Activated CD4-positive, CD25-positive, alpha-beta regulatory T cell treated with anti-CD3 and anti-CD28 coated beads, Interleukin-2, amount 50 U/mL, for 72 hours (primary cell): ENCODE results near the gene PDE1A.

Experiments
- DNase-seq: peaks from one replicate; pipeline ENCODE4 v3.0.0; 2021

Gene PDE1A

DNA sequence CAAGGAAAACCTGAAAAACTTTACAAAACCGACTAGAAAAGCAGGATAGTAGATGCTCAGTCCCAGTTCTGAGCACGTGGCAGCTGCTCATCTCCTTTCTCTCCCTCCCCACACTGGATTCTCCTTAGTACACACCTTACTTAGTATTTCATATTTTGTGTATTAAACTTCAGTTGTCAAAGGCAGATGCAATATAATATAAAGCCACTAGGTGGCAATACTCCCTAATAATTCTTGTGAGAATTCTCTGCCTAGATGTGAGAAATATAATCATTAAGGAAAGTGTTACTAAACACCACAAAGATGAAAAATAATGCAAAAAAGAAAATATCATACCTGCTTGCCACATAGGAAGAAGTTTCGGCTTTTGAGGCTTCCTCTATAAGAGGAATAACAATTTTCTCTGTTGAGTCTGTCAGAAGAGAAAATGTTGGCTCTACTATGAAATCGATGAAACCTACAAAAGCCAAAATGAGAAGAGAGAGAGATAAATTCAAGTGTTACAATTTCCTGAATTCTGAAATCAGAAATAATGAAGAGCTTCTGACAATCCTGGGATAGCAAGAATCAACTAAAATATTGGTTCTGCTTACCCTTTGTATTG, 240.6 kb downstream of the PDE1A start:
- no peak for DNase-seq

DNA sequence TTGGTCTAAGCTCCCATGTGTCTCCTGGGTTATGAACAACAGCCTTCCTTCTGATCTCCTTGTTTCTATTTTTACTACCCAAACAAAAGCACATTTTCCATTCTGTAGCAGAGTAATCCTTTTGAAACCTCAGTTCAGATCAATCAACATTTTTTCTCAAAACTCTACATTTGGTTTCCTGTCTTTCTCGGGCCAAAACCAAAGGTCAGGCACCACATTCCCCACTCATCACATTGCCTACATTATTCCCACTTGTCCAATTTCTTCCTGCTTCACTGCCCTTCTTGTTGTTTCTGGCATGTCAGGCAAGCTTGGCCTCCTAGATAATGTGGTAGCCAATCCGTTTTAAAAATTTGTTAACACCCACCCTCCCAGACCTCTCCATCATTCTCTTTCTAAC, 244.4 kb downstream of the PDE1A start:
- DNase-seq, result no peak

DNA sequence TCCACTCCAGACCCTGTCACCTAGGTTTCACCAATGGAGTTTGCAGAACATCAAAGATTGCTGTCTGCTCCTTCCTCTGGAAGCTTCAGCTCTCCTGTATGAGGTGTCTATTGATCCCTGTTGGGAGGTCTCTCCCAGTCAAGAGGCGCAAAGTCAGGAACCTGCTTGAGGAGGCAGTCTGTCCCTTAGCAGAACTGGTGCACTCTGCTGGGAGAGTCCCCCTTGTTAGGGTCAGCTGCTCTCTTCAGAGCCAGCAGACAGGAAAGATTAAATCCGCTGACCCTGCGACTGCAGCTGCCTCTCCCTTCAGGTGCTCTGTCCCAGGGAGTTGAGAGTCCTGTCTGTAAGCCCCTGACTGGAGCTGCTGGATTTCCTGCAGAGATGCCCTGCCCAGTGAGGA, 245.5 kb downstream of the PDE1A start:
- no peak for DNase-seq

DNA sequence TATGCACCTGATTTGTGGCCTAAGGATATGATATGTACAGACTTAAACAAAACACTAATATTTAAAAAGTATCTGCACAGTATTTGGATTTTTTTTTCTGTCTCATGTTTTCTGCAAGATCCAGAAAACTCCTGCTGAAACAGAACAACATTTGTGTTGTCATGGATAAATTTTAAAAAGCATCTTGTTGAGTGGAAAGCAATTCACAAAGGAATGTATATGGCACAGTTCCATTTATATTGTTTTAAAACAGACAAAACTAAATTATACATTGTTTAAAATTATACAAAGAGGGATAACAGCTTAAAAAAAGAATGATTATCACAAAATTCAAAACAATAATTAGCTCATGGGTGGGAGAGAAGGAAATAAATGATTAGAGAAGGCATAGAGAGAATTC, 247.7 kb downstream of the PDE1A start:
- DNase-seq, result no peak

DNA sequence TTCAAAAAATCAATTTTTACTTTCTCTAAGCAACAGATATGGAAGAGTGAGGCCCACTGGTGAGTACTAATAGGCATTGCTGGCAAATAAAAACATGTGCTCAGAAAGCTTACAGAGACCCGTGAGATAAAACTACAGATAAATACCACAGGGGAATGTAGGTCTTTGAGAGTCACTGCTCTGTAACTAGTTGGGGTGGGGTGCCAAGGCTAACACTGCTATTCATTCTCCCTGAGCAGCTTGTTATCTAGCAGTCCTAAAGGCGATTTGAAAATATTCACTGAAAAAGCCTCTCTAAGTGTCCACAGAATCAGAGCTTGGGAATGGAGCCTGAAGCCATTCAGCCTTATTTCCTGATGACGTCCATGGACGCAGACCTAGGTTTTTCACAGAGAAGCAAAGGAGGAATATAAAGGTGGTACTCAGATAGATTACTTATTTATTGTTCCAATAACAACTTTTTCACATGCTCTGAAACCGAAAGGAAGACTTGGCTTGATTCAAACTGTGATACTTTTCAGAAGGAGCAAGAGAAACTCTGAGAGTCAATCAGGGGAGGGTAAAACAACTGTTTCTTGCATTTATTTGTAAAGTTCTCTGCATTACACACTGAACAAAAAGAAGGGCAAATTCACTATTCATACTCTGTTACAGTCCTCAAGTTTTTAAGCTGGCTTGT, 252.8 kb downstream of the PDE1A start:
- DNase-seq, result no peak

DNA sequence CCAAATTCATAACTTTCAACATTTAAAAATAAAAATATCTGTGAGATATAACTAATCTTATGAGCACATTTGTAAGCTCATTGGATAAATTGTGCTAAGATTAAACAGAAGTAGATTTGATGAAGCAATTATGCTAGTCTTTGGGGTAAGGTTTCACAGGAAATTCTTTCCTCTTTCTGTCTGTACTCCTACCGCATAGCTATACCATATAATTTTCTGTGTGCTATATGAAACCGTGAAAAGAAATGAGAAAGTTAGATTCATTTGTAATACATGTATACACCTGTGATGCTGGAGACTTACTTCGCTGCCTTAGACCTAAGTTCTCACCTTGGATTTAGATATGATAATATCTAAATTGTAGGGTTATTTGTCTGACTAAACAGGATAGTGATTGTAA, 256.5 kb downstream of the PDE1A start:
- no peak for DNase-seq

DNA sequence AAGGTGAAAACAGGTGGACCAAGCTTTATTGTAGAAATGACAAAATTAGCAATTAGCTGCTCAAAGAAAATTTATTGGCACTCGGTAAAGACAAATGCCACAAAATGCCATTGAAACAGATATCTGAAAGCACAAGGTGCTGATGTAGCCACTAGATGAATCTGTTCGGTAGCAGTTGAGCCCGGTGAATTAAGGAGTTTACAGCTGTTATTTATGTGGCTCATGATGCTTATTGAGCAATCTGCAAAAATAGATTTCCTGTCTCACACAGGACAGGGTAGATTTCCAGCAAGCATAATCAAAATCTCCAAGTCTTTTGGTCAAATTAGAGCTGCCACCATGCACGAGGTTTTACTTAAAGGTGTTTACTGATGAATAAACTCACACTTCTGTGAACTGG, 259.0 kb downstream of the PDE1A start:
- no peak for DNase-seq

DNA sequence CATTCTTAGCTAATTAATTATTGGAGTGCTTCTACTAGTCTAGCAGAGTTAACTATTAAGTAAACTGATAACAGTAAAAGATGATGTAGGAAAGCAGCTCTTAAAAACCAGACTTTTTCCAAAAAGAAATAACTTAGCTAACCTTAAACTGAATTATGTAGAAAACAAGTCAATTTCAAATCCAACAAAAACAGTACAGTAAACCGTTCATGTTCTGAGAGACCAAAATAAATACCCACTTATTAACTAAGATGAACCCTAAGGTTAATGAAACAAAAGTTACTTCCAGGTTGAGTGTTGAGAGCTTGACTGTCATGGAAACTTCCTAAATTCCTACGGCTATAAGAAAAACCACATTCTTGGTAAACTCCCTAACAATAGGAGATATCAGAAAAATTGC, 260.0 kb downstream of the PDE1A start:
- DNase-seq, result no peak

DNA sequence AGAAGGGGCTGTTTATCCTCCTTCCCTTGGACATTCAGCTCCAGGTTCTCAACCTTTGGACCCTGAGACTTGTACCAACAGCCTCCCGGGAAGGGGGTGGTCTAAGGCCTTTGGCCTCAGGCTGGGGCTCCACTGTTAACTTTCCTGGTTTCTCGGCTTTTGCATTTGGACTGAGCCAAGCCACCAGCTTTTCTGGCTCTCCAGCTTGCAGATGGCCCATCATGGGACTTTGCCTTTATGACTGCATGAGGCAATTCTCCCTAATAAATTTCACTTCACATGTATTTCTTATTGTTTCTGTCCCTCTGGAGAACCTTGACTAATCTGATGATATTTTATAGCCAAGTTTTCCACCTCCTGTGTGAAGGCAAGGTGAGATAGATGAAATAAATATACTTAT, 260.4 kb downstream of the PDE1A start:
- no peak for DNase-seq

DNA sequence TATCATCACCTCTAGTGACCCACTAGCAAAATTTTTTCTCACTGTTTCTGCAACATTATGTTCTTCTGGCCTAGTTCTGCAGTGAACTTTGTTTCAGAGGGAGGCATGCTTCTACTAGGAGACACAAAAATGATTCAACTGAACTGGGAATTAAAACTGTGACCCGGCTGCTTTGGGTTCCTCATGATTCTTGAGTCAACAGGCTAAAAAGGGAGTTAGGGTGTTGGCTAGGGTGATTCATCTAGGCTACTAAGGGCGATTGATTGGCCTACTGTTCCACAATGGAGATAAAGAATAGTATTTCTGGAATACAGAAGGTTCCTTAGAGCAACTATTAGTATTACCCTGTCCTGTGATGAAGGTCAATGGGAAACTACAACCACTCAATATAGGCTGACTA, 261.6 kb downstream of the PDE1A start:
- no peak for DNase-seq

DNA sequence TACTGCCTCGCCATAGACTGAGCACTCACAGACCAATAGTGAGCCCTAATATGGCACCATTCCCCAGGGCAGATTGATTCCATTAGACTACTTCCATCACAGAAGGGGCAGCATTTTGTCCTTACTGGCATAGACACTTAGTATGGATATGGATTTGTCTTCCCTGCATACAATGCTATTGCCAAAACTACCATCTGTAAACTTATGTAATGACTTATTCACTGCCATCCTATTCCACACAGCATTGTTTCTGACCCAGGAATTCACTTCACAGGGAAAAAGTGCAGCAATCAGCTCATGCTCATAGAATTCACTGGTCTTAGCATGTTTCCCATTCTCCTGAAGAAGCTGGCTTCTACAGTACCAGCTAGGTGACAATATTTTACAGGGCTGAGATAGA, 262.1 kb downstream of the PDE1A start:
- DNase-seq, result no peak

DNA sequence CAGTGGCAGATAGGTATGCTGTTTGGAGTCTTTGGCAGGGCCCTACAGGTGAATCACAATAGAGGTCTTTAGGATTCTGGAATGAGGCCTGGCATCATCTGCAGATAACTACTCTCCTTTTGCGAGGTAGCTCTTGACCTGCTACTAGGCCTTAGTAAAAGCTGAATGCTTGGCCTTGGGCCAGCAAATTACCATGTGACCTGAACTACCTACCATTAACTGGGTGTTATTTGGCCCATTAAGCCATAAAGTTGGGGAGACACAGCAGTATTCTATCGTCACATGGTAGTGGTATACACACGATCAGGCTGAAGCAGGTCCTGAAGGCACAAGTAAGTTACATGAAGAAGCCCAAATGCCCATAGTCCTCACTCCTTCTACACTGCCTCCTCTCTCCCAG, 263.0 kb downstream of the PDE1A start:
- no peak for DNase-seq

DNA sequence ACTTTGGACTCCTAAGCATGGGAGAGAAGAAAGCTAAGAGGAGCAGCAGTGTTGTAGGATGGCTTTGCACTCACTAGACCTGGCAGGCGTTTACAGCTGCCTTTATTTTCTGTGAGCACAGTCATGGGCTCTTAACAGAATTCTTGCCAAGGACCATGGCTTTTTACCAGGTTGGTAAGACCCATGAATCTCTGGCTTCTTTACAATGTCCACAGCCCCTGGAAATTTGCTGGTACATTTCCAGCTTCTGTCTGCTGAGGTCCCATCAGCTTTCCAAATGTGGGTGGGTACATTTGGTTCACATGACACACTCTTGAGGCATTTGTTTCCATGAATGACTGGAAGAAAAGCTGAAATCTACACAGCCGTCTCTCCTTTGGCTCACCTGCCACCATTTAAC, 278.5 kb downstream of the PDE1A start:
- no peak for DNase-seq

DNA sequence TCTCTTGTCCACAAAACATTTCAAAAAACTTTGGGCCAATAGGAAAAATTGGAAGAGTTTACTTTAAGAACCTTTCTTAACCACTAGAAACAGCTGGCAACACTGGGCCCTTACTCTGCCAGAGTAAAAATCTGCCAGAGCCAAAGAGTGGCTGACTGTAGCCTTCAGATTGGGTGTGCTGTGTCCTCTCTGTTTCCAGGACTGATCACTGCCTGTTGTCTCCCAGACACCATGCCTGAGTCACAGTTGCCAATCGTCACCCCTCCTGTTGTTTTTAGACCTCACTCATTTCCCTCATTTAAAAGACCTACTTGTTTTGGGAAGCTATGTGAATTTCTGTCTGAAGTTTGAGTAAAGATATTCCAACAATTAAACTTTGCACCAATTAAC, 282.1 kb downstream of the PDE1A start:
- no peak for DNase-seq

DNA sequence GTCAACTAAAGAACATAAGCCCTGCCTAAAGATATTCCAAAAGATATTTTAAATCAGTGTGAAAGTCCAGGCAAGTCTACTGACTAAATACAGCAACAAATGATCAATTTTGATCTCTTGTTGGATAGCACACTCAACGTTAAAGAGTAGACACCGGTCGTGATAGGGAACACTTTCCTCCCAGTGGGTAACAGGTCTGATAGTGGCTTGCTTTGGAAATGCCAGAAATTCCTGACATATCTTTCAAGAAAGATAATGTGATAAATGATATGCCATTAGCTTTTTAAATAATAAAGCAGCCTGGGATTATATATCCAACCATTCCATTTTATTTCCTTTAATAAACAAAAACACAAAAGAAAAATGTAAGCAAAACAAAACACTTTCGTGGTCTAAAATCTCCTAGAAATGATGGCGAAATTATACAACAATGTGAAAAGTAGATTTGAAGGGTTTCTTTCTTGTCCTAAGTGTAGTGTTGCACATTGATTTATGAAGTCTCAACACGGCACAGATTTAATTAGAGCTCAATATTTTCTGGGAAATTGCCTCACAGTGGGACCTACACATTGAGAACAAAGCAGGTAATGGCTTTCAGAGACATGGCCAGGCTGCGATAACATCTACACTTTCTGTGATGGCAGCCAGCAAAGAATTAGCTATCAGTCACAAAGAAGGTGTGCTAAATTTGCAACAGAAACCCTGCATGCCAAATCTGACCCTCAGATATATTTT, 282.6 kb downstream of the PDE1A start:
- DNase-seq, result no peak

DNA sequence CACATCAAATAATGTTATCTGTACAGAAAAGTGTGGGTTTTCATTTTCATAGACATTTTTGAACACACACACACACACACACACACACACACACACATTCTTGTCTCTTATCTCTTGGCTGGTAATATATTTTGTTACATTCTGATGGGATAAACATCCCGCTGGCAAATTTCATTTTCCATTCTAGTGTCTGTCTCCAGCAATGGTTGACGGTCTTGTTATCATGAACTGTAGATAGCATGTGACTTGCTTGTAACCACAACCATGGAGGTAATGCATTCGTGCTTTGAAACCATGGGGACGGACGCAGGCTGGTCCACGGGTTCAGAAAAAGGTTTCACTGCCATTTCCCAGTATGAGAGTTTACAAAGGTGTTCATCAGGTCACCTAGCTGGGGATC, 284.8 kb downstream of the PDE1A start:
- no peak for DNase-seq

DNA sequence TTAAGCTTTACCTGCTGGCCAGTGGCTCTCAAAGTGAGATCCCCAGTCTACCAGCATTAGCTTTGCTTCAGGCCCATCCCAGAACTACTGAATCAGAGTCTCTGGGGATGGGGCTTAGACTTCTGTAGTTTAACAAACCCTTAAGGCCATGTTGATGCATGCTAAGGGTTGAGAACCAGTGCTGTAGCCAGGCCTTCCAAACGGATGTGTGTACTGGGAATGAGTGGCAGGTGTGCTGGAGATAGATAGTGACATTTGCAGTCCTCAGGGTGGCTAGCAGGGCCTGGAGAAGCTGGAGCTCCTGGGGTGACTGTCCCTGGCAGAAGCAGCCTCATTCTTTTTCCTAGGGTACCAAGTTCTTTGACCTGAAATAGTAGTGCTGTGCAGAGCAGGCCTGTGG, 292.6 kb downstream of the PDE1A start:
- no peak for DNase-seq

DNA sequence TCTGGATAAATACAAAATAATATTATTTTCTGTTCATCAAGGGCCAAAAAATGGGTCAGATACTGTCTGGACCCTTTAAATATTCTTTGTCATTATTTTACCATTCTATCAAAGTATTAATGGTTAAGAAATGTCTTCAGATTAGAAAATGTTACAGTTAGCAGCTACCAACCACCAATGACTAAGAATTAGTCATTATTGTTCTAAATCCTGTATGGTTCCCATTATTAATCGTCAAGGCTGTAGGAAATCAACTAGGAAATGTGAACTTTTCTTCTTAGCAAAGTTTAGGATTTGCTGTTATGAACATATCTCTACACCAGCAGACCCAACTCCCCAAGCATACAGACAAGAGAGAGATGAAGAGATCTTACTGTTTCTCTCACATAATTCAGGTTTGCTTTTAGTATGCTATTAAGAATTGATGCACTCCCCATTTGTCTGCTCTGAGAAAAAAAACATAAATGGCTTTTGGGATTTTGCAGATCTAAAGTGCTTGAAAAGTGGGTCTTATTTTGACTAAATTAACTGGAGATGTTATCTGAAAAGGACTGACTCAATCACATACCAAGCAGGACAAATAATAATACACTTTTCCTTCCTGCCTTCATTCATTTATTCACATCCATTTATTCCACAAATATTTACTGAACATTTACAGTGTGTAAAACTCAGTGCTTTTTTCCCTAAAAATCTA, 293.5 kb downstream of the PDE1A start:
- no peak for DNase-seq

DNA sequence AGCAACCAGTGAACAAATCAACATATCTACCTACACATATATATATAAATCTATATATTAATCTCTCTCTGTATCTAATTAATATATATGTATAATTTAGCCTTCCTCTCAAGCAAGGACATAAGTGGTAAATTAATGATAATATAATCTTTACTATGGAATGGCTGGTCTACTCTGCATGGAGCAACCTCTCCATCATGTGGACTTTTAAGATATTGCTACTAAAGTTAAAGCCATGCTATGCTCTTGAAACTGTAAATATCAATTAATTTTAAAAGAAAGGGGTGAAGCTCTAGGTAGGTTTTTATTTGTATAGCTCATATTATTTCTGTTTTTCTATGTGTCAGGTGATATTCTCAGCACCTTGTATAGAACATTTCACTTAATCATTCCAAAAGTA, 294.2 kb downstream of the PDE1A start:
- DNase-seq, result no peak

DNA sequence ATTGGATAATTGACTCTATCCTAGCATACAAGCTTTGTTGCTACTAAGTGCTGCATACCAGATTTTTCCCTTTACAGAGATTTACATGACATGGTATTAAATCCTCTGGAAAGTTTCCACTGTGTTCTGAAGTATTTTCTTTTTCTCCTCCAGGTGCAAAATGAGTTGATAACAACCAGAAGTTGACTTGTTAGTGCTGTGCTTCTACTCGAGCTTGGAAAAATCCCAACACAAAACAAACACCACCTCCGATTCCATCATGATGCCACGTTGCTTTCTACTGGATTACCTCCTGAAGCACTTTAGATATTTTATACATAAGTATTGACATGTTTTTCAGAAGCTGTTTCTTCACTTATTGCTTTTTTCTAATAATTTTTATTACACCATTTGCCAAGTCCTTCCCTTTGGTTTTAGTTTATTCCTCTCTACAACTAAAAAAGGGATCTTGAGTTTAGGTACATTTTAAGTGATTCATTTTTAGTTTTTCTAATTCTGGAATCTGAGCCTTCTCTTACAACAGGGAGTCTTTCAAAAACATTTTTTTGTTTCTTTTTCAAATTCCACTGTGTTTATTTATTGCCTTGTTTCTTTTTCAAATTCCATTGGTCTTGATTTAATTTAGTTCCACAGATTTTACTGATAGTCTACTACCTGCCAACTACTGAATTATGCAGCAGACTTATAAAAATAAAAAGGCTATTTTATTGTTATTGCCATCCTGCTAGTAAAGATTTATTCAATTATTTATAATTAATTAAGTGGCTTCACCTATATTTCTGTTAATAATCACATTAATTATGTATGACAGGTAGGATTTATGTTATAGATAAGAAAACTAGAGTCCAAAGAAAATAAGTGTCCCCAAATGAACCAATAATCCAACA, 297.8 kb downstream of the PDE1A start:
- DNase-seq, result no peak

DNA sequence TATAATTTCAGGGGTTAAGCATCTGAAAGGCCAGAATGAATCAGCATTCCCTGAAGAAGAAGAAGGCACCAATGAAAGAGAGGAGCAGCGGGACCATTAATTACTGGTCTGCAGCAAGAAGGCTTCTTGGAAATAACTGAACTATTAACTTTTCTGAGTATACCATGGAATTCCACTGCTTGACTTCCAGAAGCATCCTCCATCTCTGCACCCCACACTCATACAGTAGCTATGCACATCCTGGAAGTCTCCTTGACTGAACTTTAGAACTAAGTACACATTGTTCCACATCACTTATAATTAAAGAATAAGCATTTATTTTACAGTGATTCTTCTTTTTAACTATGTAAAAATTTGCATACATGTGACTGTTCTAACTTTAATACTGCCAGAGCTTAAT, 309.6 kb downstream of the PDE1A start:
- no peak for DNase-seq

DNA sequence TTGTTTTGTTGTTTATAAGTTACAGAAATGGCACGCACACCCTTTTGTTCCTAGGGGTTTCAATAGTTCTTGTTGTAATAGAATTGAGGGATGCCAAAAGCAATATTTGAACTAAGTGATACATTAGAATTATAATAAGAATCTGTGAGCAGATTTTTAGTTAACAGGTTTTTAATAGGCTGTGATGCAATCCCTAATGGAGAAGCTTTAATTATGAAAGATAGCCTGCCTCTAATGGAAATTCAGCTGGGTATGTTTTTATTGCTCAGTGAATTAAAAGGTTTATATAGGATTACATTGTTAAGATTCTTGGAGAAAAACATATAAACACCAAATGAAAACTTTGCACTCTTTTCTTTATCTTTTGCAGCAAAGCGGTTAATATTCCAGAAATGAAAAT, 310.1 kb downstream of the PDE1A start:
- no peak for DNase-seq

DNA sequence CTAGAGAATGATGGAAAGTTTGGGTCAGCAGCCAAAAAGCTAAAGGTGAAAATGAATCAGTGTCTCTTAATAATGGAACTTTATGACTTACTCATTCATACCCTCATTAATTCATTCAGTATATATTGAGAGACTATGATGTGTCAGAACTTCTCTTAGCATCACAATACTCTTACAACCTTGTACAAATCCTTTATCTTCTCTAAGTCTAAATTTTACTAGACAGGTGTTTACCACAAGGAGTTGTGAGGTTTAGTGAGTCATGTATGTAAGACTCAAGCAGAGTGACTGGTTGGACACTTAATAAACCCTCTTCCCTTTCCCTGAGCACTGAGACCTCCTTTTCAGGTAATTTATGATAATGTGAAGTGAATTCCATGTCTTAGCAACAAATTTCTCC, 311.6 kb downstream of the PDE1A start:
- DNase-seq, result no peak
